Colon (tissue), 2 donors: ENCODE results near the gene LIN7A.

ENCODE experiments used
- FAIRE-seq: peaks from 2 replicates; lab custom pipeline; 2012; peaks lifted over from hg19 to GRCh38; lab: Jason Lieb, UNC
- donor health status: control.
- donor health status: control.

LIN7A gene

GRCh38 chr12:80857311-80857710, 80.4 kb downstream of the LIN7A start:
- FAIRE-seq = no peak

DNA sequence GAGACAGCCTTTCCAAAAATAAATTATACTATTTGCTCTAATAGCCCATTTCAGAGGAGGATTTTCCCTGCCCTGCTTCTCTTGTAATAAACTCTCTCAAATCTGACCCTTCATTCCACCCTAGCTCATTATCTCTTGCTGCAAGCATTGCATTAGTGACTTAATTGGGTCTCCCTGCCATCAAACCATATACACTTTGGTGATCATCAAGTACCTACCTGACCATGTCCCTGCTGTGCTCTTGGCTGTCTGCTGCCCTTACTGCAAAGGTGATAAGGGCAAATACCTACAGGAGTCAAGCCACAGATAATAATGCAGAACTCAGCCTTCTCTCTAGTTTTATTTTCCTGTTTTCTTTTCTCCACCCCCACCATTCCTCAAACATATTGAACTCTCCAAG, 88.4 kb downstream of the LIN7A start:
- FAIRE-seq = no peak

DNA sequence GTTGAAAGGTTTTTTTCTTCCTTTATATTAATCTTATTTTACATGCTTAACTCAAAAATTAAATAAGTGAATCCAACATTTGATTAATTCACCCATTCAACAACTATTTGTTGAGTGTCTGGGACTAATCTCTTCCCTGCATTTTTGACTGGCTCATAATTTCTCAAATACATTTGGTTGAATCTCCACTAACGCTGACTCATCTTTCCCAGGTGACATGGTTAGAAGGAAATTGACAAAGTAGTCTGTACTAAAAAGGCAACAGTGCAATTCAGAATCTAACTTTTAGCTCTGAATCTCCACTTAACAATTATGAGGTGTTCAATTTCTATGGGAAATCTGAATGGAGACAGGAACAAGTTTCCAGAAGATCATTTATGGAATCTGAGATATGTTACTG, 88.9 kb downstream of the LIN7A start:
- no peak for FAIRE-seq

- FAIRE-seq = no peak
Measured at GRCh38 chr12:80847575-80847974, 90.2 kb downstream of the LIN7A start.

GRCh38 chr12:80846952-80847351, 90.8 kb downstream of the LIN7A start:
- FAIRE-seq = no peak

GRCh38 chr12:80845639-80846038, 92.1 kb downstream of the LIN7A start:
- no peak for FAIRE-seq

DNA sequence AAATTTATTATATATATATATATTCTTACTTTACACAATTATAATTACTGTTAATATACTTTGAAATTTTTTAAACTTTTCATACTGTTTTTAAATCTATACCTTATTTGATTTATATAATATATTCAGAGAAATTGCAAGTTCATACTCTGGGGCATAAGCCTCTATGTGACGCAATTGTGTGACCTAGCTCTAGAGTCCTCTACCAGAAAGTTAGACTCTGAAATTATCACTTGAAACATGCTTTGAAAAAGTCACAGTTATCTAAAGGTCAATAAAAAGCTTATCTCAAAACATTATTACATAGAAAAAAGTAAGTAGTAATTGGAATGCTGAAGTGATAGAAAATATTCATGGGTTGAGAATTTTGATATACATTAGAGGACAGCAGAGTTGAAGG, 93.8 kb downstream of the LIN7A start:
- no peak for FAIRE-seq

DNA sequence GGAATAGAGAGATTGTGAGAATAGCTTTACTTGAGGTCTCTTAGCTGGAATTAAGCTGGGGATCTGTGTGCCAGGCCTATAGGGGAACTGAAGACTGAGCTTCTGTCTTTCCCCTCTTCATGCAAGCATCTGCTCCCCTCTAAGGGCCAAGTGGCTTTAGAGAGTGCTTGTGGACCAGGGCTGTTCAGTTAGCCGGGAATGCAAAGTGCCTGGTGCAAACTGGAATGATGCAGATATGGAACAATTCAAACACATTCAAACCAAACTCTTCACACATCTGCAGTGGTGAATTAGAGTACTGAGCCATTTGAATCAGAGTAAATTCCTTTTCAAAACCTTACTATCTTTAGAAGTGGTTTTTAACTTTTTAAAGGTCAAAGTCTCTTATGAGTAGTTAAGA, 99.0 kb downstream of the LIN7A start:
- FAIRE-seq = no peak

DNA sequence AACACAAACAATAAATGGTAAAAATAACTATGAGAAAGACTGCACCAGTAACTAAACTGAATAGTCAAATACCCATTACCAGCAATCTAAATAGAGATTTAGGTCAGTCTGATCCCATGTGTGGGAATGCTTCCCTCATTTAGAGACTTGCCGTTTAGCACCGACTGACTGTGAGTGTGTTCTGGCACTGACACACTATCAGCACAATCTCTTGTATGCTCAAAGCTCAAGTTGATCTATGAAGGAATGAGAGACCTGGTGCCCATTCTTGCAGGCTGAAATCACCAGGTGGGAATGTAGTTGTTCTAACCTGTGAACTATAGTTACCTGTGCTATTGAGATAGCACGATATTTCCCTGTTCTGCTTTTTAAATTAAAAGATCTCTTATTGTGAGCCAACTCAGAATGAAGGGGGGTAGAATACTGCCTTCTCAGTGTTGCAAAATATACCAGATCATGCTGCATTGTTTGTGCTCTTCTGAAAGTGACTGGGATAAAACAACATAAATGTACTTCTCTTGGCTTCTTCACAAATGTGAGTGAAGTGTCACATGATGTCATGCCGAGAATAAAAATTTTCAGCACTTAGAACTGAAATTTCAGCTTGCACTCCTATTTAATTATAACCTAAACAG, 99.6 kb downstream of the LIN7A start:
- FAIRE-seq = no peak

DNA sequence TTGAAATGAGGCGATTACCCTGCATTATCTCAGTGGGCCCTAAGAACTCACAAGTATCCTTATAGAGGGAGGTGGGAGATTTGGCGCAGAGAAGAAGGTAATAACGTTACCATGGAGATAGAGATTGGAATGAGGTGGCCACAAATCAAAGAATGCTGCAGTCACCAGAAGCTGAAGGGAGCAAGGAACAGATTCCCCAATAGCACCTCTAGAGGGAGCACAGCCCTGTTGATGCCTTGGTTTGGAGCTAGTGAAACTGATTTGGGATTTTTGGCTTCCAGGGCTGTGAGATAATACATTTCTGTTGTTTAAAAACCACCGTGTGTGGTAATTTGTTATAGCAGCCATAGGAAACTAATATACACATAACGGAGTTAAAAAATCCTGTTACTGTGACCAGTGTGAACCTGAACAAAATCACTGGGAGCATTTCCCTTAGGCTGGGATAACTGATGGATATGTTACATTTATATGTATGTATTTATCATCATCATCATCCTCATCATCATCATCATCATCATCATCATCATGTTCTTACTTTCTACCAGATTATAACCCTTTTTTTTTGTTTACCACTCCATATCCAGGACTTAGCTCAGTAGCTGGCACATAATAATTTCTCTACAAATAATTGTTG, 100.3 kb downstream of the LIN7A start:
- no peak for FAIRE-seq

DNA sequence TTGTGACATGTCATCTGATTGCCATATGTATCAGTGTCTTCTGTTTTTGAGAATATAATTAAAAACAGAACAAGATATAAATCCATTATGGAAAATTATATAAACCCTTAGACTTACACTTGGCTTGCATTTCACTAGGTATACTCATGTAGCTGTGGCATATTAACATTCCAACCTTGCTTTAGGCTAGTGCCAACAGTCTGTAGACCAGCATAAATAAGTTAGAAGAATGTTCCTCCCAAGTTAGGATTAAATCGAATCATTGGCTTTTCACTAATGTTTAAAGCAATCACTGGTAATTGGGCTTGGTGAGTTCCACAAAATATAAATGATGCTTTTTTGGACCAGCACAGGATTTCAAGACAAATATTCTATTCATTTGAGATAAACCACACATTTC, 103.0 kb downstream of the LIN7A start:
- FAIRE-seq = no peak

GRCh38 chr12:80830533-80831088, 107.1 kb downstream of the LIN7A start:
- FAIRE-seq = no peak

GRCh38 chr12:80829767-80830166, 108.0 kb downstream of the LIN7A start:
- FAIRE-seq = no peak

DNA sequence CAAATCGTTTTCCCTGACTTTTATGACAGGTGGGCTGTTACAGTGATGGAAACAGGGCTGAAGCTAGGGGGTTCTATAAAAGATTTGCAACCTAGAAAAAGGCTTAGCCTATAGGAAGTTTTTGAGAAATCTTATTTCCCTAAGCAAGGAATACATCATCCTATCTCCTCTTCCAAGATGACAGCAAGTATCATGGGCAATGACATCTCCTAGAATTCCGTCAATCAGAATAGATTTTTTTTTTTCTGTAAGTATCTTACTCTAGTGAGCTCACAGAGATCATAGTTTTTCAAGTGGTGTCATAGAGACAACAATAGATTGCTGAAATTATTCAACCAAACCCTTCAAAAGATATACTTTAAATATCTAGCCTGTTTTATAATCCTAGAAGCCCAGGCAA, 112.2 kb downstream of the LIN7A start:
- FAIRE-seq = no peak

DNA sequence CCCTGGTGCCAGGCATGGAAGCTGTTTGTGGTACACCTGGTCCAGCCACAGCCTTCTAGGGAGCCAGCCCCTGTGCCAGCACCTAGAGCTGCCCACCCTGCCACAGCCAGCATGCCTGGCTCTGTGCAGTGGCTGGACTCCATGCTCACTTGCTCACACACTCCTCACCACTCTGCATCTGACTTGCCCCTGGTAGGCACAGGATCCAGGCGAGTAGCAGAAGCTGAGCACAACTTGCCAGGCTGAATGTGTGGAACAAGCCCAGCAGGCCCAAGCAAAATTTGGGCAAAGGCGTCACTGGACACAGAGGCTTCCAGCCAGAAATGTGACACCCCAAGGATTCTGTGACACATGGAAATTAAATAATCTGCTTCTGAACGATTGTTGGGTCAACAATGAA, 114.3 kb downstream of the LIN7A start:
- FAIRE-seq = no peak

- no peak for FAIRE-seq
Measured at GRCh38 chr12:80821513-80822000, 116.2 kb downstream of the LIN7A start.

DNA sequence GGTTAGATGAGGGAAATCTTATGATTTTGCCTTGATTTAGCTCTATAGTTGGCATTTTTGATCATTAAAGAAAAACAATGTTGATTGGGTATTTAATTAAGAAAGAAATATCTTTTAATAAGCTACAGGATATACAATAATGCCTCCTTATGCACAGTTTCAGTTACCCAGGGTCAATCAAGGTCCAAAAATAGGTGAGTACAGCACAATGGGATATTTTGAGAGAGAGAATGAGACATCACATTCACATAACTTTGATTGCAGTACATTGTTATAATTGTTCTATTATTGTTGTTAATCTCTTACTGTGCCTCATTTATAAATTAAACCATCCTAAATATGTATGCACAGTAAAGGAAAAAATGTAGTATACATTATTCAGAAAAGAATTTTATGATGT, 118.9 kb downstream of the LIN7A start:
- FAIRE-seq = no peak

DNA sequence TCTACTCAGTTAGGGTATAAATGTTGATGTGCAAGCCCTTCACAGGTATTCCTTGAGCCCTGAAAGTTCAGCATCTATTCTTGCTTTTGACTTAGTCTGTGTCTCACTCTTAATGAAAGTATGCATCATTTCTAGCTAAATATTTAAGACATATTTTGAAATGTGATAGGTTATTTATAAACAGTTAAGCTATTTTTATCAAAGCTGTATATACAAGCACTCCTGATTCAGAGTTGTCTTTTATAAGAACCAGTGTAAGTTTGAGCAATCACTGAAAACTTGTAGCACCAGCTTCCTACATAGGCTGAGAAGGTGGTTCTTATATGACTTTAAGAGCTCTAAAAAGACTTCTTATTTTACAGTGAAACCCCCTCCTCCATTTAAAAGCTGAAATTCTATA, 122.4 kb downstream of the LIN7A start:
- FAIRE-seq = no peak

DNA sequence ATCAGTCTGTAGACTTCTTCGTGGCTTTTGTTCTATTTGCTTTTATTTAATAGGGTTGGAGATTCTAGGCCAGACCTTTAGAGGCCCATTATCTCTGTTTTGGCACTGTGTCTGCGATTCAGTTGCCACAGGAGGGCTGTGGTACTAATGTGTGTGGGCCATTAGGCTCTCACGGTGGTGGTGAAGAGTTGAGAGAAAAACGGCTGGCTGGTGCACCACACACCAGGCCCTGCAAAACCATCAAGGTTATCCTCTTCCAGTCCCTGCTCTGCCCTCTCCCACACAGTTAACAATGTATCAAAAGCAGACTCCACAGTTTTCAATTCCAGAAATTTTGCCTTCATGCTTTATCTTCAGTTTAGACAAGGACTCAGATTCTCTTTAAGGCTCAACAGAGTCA, 123.3 kb downstream of the LIN7A start:
- no peak for FAIRE-seq

GRCh38 chr12:80813820-80814219, 123.9 kb downstream of the LIN7A start:
- FAIRE-seq = no peak

GRCh38 chr12:80811957-80812708, 125.6 kb downstream of the LIN7A start:
- no peak for FAIRE-seq

DNA sequence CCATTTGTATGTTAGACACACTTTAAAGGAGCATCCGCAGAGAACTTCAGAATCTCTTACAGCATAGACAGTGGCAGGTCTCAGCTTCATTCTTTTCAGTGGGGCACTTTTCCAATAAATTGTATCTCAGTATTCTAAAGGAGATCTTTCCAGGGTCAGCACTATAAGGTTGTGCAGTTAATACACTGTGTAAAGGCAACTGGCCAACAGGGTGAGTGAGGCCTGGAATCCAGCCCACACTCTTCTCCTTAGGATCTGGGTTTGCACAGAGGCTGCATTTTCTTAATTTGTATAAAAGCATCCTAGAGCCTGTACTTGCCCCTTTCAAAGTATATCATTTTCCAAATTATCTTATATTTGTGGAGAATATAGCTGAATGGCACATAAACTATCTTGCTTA, 126.9 kb downstream of the LIN7A start:
- FAIRE-seq = no peak

DNA sequence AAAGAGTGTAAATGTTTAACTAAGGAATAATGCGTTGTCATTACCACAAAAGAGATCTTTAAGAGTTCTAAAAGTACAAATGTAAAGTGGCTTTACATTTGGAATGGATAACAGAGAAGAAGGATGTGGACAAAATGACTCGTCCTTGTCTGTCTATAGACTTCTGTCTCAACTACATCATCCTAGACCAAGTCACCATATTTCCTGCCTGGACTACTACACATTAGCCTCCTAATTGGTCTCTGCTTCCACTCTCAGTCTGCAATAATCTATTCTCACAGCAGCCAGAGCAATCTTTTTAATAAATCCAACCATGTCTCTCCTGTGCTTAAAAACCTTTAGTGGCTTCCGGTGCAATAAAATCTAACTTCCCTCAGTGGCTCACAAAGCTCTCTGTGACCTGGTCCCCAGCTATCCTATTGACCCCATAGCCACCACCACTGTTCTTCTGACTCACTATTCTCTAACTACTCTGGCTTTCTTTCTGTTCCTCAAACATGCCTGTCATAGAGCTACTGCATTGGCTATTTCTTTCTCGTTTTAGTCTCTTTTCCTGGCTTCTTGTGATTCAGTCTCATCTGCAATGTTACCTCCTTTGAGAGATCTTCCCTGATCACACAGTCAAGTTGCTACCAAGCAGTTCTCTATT, 130.0 kb downstream of the LIN7A start:
- no peak for FAIRE-seq
